Measurements from ENCODE around the gene CFLAR. TPM values are rescaled to one million over a fixed set of nuclear protein-coding genes. Genes with fewer than 3 reads are reported as not detected.
A peak's percentile ranks its signal among the peaks of the same experiment; 100 is the strongest.
"Not testable (repeated sequence)": the region's sequence is repeated elsewhere in the genome, so short reads cannot be mapped to it uniquely, and the experiment has no call there.

Gene CFLAR
- total RNA-seq, 4 donors from 2014 or later, result 157 to 492 (median 249) TPM

DNA sequence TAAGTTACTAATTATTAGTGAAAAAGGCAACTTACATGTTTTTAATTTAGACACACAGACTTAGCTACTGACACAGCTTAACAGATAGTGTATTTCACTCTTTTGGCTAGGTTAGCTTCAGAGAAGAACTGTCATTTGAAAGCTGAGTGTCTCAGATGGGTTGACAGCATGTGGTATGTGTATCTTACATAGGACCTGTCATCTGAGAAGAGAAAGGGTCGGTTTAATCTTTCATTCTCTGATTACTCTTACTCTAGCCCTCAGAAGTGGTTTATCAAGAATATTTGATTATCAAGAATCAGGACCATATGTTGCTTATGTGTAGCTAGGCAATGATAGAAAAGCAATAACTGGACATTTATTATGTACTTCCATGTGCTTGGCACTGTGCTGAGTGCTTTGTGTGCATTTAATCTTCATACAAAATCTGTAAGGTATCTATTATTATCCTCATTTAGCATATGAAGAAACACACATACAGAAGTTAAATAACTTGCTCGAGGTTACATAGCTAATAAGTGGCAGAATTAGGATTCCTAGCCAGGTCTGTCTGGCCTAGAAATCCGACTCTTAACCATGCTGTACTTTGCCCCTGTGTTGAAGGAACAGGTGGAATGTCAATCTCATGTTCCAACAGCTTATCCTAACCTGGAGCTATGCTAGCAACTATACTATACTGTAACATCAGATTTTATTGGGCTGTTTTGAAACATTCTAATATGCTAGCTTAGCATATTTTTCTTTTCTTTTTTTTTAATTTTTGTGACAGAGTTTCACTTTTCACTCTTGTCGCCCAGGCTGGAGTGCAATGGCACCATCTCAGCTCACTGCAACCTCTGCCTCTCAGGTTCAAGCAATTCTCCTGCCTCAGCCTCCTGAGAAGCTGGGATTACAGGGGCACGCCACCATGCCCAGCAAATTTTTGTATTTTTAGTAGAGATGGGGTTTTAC, 28.4 kb downstream of the CFLAR start:
- 90 to 95% methylated on average over 5 of the region's 5 CpGs for WGBS, 2 donors
- peaks cover 23 to 26% of the 10 kb centered on the region in 2 donors for H3K4me1 ChIP-seq
- TF ChIP-seq POLR2A (IDR thresholded peaks at IDR 0.05), result no peak
- TF ChIP-seq, protein P1, sequence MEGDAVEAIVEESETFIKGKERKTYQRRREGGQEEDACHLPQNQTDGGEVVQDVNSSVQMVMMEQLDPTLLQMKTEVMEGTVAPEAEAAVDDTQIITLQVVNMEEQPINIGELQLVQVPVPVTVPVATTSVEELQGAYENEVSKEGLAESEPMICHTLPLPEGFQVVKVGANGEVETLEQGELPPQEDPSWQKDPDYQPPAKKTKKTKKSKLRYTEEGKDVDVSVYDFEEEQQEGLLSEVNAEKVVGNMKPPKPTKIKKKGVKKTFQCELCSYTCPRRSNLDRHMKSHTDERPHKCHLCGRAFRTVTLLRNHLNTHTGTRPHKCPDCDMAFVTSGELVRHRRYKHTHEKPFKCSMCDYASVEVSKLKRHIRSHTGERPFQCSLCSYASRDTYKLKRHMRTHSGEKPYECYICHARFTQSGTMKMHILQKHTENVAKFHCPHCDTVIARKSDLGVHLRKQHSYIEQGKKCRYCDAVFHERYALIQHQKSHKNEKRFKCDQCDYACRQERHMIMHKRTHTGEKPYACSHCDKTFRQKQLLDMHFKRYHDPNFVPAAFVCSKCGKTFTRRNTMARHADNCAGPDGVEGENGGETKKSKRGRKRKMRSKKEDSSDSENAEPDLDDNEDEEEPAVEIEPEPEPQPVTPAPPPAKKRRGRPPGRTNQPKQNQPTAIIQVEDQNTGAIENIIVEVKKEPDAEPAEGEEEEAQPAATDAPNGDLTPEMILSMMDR (IDR thresholded peaks at IDR 0.05), result no peak
- H3K36me3 ChIP-seq, result peaks cover 33 to 34% of the 10 kb centered on the region in 2 donors
- H3K27me3 ChIP-seq, result no peaks in the 10 kb centered on the region
- H3K27ac ChIP-seq, result peak overlapping the region in 1 of 3 donors; percentile 21
- H3K9me3 ChIP-seq, result no peaks in the 10 kb centered on the region
- DNase-seq, result no peak
- no peak overlapping the region for H3K4me3 ChIP-seq (replicated peaks in 1 of 3)
- intact Hi-C loops (cut with DNase I), result no loop called here

DNA sequence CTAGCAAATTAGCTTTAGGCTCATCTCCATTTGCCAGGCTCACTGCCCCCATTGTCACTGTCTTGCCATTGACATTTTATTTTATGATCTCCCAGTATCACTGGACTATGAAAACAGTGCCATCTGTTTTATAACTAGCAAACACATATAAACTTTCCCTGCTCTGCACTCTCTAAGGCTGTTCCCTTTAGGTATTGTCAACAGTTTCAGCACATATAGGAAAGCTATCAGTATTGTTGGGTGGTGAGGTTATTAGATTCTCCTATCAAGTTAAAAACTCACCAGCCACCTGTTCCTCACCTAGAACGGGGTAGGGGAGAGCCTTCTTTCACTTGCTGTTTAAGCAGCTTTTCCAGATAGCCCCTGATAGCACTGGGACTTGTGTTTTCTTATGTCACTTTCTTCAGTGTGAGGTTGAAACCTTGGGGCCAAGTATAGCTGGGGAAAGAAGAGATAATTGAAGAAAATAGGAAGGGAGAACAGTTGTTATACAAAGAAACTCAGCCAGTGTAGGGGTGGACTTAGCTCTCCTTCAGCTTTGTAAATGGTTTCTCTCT, 32.5 kb downstream of the CFLAR start:
- intact Hi-C loops (cut with DNase I), result no loop called here
- Histone ChIP-seq H3K4me1 (peaks cover 30 to 48% of the 10 kb centered on the region in 2 donors), H3K36me3 (peaks cover 31 to 48% of the 10 kb centered on the region in 2 donors), H3K4me3 (replicated peaks in 1 of 3) (no peak overlapping the region), H3K27me3 (no peaks in the 10 kb centered on the region), H3K9me3 (no peaks in the 10 kb centered on the region), H3K27ac (peak overlapping the region; percentile 83 to 93 (median 88))
- 66 to 82% methylated on average over 1 of the region's 1 CpG for WGBS, 2 donors
- no peak for DNase-seq
- TF ChIP-seq, protein P1 (IDR thresholded peaks at IDR 0.05), result no peak
- no peak for TF ChIP-seq POLR2A (IDR thresholded peaks at IDR 0.05)

DNA sequence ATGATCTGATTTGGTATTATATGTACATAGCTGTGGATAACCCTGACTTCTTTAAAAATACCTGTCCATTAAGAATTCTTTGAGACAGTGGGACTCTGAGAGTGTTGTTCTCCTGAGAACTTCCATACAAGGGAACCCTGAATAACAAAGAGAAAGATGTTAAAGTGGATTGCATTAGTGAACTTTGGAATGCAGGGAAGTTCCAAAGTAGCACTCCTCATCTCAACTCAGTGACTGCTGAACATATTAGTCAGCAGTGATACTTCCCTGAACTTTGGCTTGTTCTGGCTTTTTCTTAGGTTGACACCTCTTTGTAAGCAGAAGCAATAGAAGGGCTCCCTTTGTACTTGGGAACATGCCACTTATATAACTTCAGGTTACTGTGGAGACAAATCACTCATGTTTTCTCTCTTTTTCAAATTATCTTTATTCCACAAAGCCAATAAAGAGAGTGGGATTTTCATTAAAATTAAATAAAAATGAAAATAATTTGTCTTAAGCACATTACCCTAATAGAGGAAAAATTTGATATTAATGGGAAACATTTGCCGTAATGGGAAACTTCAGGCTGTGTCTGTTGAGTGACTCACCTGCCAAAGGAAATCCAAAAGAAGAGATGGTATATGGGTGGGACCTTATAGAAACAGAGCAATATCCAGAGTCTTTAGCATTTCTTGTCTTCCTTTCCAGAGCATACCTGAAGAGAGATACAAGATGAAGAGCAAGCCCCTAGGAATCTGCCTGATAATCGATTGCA, 33.3 kb downstream of the CFLAR start:
- no peak overlapping the region for H3K4me3 ChIP-seq (replicated peaks in 1 of 3)
- H3K27ac ChIP-seq, result peak overlapping the region; percentile 83 to 93 (median 88)
- intact Hi-C loops (cut with DNase I), result no loop called here
- H3K4me1 ChIP-seq, result peaks cover 30 to 48% of the 10 kb centered on the region in 2 donors
- H3K36me3 ChIP-seq, result peaks cover 26 to 46% of the 10 kb centered on the region in 2 donors
- WGBS, 2 donors, result 93 to 95% methylated on average over 2 of the region's 2 CpGs
- no peaks in the 10 kb centered on the region for H3K27me3 ChIP-seq
- no peak for DNase-seq
- H3K9me3 ChIP-seq, result no peaks in the 10 kb centered on the region
- TF ChIP-seq, protein P1 (IDR thresholded peaks at IDR 0.05), result no peak
- peak in 1 of 2 donors; percentile 69 for TF ChIP-seq POLR2A (IDR thresholded peaks at IDR 0.05)

DNA sequence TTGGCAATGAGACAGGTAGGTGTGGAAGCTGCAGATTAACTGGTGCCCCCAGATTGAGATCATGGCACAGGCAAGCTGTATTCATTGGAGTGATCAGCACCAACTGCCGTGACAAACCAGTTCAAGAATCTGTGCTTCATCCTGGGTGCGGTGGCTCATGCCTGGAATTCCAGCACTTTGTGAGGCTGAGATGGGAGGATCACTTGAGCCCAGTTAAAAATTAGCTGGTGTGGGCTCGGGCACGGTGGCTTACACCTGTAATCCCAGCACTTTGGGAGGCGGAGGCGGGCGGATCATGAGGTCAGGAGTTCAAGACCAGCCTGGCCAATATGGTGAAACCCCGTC, 33.8 kb downstream of the CFLAR start:
- DNase-seq; H3K4me3 ChIP-seq (replicated peaks in 1 of 3); H3K9me3 ChIP-seq; H3K27me3 ChIP-seq; intact Hi-C loops (cut with DNase I): not testable (repeated sequence)
- peak overlapping the region; percentile 83 to 89 (median 88) for H3K27ac ChIP-seq
- WGBS, 2 donors, result 92 to 98% methylated on average over 6 of the region's 8 CpGs
- peaks cover 30 to 47% of the 10 kb centered on the region in 2 donors for H3K36me3 ChIP-seq
- peaks cover 30 to 48% of the 10 kb centered on the region in 2 donors for H3K4me1 ChIP-seq

DNA sequence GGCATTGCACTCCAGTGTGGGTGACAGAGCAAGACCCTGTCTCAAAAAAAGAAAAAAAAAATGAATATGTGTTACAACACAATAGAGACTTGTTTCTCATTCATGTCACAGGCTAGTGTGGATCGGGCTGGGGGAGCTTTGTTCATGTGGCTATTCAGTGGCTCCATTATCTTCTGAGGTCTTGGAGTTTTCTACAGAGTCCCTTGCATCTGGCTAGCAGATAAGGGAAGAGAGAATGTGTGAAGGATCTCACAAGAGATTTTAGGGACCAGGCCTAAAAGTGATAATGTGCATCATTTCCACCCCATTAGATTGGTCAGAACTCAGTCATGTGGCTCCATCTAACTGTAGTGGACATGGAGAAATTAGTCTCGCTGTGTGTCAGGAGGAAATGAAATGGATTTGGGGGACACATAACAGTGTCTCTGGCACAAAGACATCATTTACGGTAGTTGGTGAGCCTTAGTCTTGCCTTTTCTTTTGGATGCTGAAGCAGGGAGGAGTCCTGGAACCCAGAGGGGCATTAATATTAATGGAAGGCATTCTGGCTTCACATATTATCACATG, 34.6 kb downstream of the CFLAR start:
- Histone ChIP-seq H3K9me3 (no peaks in the 10 kb centered on the region), H3K27me3 (no peaks in the 10 kb centered on the region), H3K4me3 (replicated peaks in 1 of 3) (no peak overlapping the region), H3K4me1 (peaks cover 30 to 48% of the 10 kb centered on the region in 2 donors), H3K36me3 (peaks cover 31 to 41% of the 10 kb centered on the region in 2 donors), H3K27ac (peak overlapping the region; percentile 83 to 89 (median 88))
- TF ChIP-seq POLR2A (IDR thresholded peaks at IDR 0.05), result no peak
- TF ChIP-seq, protein P1 (IDR thresholded peaks at IDR 0.05), result no peak
- no peak for DNase-seq
- 94 to 97% methylated on average over 3 of the region's 3 CpGs for WGBS, 2 donors
- intact Hi-C loops (cut with DNase I), result no loop called here

All from thyroid gland (tissue), 4 donors.